Left forelimb (tissue), 1 donor: ENCODE measurements around the gene SART1.

Experiments used
- DNase-seq: peaks from one replicate; pipeline ENCODE4 v3.0.0-alpha.2; 2018; ENCODE audit warnings: low spot score

Gene SART1, protein sequence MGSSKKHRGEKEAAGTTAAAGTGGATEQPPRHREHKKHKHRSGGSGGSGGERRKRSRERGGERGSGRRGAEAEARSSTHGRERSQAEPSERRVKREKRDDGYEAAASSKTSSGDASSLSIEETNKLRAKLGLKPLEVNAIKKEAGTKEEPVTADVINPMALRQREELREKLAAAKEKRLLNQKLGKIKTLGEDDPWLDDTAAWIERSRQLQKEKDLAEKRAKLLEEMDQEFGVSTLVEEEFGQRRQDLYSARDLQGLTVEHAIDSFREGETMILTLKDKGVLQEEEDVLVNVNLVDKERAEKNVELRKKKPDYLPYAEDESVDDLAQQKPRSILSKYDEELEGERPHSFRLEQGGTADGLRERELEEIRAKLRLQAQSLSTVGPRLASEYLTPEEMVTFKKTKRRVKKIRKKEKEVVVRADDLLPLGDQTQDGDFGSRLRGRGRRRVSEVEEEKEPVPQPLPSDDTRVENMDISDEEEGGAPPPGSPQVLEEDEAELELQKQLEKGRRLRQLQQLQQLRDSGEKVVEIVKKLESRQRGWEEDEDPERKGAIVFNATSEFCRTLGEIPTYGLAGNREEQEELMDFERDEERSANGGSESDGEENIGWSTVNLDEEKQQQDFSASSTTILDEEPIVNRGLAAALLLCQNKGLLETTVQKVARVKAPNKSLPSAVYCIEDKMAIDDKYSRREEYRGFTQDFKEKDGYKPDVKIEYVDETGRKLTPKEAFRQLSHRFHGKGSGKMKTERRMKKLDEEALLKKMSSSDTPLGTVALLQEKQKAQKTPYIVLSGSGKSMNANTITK

DNA sequence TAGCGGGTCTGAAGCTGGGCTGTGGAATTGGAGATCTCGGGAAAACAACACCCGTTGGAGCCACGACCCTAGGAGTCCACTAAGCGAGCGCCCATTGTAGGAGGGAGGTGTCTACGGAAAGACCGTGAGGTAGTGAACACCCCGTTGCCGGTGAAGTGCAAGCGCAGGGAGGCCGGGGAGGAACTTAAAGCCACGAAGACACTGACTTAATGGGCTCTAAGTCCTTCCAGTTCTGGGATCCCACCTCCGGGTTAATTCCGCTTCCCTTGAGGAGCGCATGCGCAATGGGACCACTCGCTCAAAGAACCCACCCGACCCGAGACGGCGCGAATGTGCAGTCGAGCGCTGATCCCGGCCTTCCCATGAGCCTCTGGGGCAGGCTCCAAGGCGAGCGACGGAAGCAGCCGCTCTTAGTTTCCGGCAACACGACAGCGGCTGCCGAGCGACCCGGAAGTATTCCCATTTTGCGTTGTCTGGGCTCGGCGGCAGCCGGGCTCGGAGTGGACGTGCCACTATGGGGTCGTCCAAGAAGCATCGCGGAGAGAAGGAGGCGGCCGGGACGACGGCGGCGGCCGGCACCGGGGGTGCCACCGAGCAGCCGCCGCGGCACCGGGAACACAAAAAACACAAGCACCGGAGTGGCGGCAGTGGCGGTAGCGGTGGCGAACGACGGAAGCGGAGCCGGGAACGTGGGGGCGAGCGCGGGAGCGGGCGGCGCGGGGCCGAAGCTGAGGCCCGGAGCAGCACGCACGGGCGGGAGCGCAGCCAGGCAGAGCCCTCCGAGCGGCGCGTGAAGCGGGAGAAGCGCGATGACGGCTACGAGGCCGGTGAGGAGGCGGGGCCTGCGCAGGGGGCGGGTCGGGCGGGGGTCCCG is at the start of gene SART1:
Gene SART1 (plus strand): TSS at position 468 of the 874 bp plus-strand sequence. CDS start 47 bp downstream, at position 515.
- DNase-seq = peak; percentile 98

DNA sequence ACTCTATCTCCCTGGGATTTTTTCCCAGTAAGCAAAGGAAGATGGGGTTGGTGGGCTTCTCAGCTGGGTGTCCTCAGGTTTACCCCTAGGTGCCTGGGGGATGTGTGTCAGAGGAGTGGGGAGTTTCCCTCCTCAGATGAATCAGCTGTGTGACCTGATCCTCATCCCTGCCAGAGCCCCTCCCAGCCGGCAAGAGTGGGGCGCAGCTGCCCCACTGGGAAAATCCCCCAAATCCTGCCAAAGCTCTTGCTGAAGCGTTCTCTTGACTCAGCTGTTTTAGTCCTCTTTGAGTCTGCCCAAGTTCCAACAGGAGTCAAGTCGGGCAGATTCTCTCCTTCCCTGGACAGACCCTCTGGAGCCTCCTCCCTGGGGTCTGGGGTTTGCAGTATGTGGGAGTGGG is 48.7 kb upstream of the SART1 start:
- no peak for DNase-seq

DNA sequence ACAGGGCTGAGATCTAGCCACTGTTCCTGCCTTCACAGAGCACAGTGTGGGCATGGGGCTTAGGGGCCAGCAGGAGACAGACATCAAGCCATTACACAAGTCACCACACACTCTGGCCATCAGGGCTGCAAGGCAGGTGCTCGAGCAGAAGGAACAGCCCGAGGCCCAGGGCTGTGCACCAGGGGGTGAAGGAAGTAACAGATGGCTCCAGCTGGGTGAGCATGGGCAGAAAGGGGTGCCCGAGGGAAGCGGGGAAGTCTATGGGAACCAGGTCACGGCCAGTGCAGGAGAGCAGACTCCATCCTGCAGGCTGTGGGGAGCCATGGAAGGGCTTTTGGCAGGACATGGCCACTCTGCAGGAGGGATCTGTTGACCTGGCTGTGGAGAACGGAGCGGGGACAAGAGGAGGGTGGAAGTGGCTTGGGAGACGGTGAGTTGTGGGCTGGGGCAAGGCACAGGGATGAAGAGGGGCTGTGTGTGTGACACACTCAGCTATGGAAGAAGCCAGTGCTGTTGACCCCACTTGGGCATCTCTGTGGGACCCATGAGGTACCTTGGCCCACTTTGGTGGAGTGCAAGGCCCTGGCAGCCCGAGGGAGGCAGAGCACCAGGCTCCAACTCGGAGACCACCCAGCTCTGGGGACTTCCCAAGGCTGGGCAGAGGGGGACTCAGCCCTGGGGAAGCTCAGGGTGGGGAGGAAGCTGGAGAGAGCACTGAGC is 46.3 kb upstream of the SART1 start:
- DNase-seq = no peak

DNA sequence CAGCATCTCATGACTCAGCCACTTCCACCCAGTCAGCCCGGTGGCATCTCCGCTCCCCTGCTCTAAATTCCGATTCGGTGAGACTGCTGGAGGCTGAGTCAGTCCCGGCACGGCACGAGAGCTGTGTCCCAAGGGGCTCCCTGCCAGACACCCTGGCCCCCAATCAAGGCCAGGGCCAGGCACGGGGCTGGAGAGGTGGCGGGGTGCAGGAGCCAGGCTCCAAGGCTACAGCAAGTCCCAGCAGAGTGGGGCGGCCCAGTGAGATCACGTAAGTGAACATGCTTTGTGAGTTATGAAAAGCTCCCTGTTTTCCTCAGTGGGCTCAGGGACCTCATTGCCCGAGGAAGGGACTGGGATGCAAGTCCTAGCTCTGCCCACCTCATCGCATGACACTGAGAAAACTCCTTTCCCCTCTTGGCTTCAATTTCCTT is 45.7 kb upstream of the SART1 start:
- DNase-seq = no peak

- no peak for DNase-seq
These were observed 45.1 kb upstream of the SART1 start for GRCh38 chr11:65916391-65916790.

DNA sequence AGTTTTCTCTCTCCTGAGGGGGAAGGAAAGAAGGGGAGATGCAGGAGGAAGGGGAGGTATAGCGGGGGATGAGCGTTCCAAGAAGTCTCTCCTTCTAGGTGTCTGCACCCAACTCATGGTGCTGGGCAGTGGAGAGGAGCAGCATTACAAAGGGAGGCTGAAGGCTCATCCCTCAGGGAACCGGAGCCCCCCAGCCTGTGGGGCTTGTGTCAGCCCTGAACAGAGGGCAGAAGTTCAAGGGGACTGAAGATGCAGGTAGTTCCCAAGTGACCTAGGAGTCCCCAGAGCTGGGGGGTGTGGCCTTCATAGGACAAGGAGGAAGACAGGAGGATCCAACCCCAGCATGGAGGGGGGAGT is 44.5 kb upstream of the SART1 start:
- DNase-seq = no peak

DNA sequence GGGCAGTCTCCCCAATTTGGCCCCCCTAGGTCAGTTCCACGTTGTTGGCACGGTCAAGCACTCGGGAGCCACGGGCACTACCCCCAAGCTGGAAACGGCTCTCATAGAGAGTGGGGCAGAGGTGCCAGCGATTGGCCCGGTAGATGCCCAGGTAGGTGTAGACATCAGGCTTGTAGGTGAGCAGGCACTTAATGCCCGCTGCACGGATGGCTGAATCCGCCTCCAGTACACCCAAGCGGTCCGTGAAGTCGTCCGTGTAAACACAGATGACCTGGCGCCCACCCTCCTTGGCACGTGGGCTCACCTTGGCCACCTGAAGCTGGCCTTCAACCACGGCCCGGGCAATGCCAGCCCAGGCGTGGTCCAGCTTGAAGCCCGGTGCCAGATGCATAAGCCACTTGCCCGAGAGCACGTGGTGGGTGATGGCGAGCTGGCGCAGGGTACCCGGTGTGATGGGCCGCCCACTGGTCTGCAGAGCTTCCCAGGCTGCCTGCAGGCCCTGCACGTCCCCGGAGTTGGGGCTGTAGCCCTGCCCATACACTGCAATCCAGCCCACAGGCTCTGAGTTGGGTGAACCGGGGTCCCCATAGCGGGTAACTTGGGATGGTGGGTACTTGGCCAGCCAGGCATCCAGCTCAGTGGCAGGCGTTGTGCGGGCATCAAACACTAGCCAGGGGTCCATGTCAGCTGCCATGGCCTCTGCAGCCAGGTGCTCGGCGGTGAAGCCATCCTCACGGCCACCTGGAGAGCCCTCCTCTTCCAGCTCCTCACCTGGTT is 43.9 kb upstream of the SART1 start:
- no peak for DNase-seq

GRCh38 chr11:65918211-65919140 is 43.1 kb upstream of the SART1 start, which contains the start of gene C11orf68:
C11orf68 (minus strand) TSS chr11:65919062; CDS start chr11:65919031, 31 bp downstream.
- no peak for DNase-seq

DNA sequence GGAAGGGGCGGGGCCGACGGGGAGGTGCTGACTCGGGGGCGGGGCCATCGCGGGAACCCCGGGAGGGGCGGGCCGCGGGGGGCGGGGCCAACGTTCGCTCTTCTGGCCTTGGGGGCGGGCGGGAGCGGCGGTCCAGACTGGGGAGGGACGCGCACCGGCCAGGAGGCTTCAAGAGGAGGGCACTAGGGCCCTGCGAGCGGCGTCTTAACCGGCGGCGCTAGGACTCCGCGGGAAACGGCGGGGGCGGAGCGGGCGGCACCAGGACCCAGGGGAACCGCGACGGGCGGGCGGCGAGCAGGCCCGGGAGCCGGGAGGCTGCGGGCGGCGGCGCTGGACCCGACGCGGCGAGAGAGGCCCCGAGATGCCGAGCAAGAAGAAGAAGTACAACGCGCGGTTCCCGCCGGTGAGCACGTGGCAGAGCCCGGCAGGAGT is 42.4 kb upstream of the SART1 start, which contains the start of gene DRAP1:
Gene DRAP1 (plus strand): TSS at position 286 of the 432 bp plus-strand sequence. CDS start 76 bp downstream, at position 362.
- peak; percentile 100 for DNase-seq

DNA sequence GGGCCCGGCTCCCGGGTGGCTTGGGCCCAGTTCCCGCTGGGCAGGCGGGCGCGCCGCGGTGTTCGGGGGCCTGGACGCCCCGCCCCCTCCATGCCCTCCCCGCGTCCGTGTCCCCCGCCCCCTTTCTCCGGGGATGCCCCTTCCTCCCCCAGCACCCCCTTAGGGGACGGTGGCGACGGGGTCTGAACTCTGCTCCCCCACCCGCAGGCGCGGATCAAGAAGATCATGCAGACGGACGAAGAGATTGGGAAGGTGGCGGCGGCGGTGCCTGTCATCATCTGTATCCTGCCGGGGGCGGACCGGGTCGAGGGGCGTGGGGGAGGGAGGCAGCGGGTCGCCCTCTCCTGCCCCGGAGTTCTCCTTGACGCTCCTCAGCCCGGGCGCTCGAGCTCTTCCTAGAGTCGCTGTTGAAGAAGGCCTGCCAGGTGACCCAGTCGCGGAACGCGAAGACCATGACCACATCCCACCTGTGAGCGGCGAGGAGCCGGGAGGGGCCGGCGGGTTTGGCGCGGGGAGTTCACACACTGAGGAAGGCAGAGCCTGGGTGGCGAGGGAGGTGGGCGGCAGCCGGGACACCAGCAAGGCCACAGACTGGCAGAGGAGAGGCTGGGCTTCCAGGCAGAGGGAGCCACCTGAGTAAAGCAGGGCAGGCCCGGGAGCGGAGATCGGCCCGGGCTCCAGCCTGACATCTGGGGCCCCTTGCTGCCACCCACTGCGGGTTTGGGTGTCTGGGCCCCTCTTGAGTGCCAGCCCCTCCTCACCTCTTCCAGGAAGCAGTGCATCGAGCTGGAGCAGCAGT is 41.8 kb upstream of the SART1 start:
- no peak for DNase-seq

DNA sequence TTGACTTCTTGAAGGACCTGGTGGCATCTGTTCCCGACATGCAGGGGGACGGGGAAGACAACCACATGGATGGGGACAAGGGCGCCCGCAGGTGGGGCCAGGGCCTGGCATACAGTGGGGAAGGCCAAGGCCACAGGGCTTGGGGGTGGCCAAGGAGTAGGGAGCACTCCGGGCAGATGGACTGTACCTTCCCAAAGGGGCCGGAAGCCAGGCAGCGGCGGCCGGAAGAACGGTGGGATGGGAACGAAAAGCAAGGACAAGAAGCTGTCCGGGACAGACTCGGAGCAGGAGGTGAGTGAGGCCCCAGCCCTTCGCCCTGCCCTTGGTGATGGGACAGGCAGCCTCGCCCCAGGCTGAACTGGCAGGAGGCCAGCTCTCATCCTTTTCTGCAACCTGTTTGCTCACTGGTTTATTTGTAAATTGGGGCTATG is 41.1 kb upstream of the SART1 start:
- no peak for DNase-seq

DNA sequence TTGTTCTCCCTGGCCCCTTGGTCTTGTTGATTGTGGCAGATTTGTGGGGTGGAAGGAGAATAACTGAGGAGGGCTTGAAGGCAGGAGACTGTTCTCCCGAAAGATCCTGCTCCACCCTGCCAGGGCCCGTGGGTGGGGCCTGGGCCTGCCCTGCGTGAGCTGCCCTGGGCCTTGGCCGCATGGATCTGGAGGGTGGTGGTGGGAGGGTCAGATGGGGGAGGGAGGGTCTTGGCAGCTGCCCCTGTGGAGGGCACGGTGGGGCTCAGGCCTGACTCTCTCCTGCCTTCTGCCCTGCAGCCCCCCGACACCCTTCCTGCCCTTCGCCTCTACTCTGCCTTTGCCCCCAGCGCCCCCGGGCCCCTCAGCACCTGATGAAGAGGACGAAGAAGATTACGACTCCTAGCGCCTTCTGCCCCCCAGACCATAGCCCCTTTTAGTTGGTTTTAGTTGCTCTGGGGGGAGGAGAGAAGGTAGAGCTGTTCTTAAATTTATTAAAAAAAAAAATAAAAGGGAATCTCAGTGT is 40.4 kb upstream of the SART1 start:
- no peak for DNase-seq

DNA sequence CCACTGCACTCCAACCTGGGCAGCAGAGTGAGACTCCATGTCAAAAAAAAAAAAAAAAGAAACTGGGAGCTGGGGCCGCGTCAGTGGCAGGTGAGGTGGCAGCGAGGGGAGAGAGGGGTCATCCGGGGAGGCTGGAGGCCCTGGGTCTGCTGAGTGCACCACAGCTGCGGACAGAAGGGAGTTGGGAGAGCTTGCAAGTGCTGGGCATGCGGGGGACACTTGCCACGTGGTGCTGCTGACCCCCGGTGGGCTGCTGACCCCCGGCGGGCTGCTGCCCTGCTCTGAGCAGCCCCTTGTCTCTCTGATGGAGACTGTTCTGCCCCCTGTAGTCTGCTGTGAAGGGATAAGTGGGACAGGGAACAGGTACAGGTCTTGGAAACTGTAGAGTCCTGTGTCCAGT is 39.7 kb upstream of the SART1 start:
- DNase-seq = no peak

DNA sequence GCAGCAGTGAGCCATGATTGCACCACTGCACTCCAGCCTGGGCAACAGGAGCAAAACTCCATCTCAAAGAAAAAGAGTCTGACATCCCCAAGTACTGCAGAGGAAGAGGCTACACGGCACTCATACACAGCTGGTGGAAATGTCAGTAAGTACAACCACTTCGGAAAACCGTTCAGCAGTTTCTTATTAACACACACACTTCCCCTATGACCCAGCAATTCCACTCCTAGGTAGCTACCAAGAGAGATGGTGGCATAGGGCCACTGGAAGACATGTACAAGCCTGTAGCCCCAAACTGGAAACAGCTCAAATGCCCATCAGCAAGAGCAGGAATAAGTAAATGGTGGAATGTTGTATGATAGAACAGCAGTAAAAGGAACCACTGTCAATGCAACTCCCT is 39.0 kb upstream of the SART1 start:
- DNase-seq = no peak

- DNase-seq = no peak
These were observed 36.1 kb upstream of the SART1 start for GRCh38 chr11:65925397-65925796.

DNA sequence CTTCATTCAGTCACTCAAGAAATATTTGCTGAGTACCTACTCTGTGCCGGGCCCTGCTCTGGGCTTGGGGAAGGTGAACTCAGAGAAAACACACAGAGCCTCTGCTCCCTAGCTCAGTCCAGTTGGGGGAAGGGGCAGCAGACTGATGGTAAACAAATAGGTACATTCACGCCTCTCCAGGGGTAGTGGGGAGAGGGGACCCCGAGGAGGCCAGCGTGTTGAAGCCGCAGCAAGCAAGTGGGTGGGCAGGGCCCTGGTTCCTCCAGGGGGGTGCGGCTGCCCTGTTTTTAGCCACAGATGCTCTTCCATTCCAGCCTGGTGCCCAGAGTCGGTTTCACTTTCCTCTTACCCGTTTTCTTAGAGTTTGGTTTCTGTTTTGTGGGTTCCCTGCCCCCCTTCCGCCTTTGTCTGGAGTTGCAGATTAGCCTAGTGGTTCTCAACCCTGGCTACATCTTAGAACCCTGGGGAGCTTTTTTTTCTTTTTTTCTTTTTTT is 33.6 kb upstream of the SART1 start:
- DNase-seq = no peak

GRCh38 chr11:65928667-65929066 is 32.9 kb upstream of the SART1 start:
- no peak for DNase-seq
